GM12892 (cell line): ENCODE data around the gene AMZ2.
"Not testable (repeated sequence)": the region's sequence is repeated elsewhere in the genome, so short reads cannot be mapped to it uniquely, and the experiment has no call there.

Experiments used
- DNase-seq: peaks from one replicate; pipeline ENCODE4 v3.0.0; 2011; ENCODE audit not compliant: insufficient read length
- FAIRE-seq: peaks from 2 replicates; lab custom pipeline; 2011; peaks lifted over from hg19 to GRCh38; lab: Jason Lieb, UNC
- POLR2A ChIP-seq: IDR thresholded peaks from 2 replicates; pipeline ENCODE4 v1.6.1; 2011; ENCODE audit warnings: low read depth, low read length, control low read depth
- POLR2AphosphoS5 ChIP-seq: IDR thresholded peaks from 2 replicates; pipeline ENCODE4 v1.6.1; 2011; ENCODE audit warnings: low read depth, low read length, control low read depth
- TAF1 ChIP-seq: IDR thresholded peaks from 2 replicates; pipeline ENCODE4 v1.6.1; 2011; ENCODE audit warnings: low read depth, mild to moderate bottlenecking, control low read depth, low read length, borderline replicate concordance

AMZ2 gene

DNA sequence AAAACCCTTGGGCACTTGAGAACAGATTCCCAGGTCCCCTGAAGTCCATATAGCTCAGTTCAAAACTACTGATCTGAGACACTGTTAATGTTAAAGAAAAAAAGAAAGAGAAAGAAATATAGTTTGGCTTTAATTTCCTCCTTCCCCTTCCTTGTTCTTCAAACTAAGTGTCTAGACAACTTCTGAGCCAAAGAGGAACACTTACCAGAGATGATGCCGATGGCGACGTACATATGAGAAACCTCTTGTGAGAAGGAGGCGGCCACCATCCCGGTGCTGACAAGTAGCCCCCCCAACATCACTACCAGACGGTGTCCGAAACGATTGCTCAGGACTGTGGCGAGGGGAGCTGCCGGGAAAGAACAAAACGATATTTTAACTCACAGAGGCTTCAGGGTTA lies 25.9 kb downstream of the AMZ2 start:
- no peak for DNase-seq
- no peak for FAIRE-seq
- TF ChIP-seq TAF1 (no peak), POLR2AphosphoS5 (no peak), POLR2A (no peak)

- FAIRE-seq, DNase-seq: not testable (repeated sequence)
Measured at GRCh38 chr17:68276339-68276738, 28.5 kb downstream of the AMZ2 start.

GRCh38 chr17:68277807-68278206 lies 30.0 kb downstream of the AMZ2 start:
- TF ChIP-seq POLR2AphosphoS5 = no peak
- TF ChIP-seq POLR2A = no peak
- no peak for TF ChIP-seq TAF1
- DNase-seq (no peak), FAIRE-seq (no peak)

DNA sequence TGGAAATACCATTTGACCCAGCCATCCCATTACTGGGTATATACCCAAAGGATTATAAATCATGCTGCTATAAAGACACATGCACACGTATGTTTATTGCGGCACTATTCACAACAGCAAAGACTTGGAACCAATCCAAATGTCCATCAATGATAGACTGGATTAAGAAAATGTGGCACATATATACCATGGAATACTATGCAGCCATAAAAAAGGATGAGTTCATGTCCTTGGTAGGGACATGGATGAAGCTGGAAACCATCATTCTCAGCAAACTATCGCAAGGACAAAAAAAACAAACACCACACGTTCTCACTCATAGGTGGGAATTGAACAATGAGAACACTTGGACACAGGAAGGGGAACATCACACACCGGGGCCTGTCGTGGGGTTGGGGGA lies 34.1 kb downstream of the AMZ2 start:
- not testable (repeated sequence) for FAIRE-seq, DNase-seq

DNA sequence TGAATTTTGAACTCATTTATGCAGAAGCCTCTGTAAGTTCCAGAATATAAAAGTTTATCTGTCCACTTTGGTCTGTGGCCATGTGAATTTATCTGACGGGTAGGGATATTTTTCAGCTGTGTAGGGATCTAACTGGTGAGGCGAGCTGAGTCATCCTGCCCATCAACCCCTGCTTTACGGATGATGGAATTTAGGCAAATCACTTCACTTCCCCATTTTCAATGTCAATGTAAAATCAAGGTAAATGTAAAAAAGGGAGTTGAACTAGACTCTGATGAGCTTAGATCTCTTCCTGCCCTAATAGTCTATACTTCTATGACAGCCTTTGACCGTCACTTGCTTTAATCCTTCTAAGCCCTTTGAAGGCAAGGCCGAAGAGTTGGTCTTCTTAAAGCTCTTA lies 40.5 kb downstream of the AMZ2 start:
- DNase-seq = peak; percentile 39
- peak; percentile 12; the same call in 1 of the 2 replicates for TF ChIP-seq POLR2A
- TF ChIP-seq TAF1 = no peak
- TF ChIP-seq POLR2AphosphoS5 = no peak
- FAIRE-seq = peak; percentile 90

- TF ChIP-seq POLR2A (no peak), TAF1 (no peak), POLR2AphosphoS5 (no peak)
- DNase-seq (no peak), FAIRE-seq (peak; percentile 53)
Measured at GRCh38 chr17:68288804-68289203, 41.0 kb downstream of the AMZ2 start.

DNA sequence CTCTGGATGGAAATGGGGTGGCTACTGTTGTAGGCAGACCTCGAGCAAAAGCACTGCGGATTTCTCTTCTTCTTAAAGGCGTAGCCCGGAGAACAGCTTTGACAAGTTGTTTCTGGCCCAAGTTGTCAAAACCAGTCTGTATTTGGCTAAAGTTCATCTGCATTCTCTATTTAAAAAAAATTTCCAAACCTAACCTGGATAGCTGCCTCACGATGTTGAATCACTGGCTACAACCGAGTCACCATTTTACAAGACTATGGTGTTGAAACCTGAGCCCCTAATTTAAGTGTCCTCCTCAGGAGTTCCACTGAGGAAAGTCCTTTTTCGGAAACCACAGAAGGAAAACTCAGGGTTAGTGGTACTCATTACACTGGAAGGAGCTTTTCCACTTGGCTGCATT lies 41.6 kb downstream of the AMZ2 start:
- FAIRE-seq (no peak), DNase-seq (no peak)

GRCh38 chr17:68289936-68290267 lies 42.1 kb downstream of the AMZ2 start:
- DNase-seq = no peak
- FAIRE-seq = no peak
- no peak for TF ChIP-seq POLR2A
- no peak for TF ChIP-seq TAF1
- TF ChIP-seq POLR2AphosphoS5 = no peak

More for the DNA sequence above, 41.6 kb downstream of the AMZ2 start:
- TF ChIP-seq TAF1 (no peak), POLR2AphosphoS5 (0 out of 2 replicates have a peak, but pooled peaks have one; percentile 2)

DNA sequence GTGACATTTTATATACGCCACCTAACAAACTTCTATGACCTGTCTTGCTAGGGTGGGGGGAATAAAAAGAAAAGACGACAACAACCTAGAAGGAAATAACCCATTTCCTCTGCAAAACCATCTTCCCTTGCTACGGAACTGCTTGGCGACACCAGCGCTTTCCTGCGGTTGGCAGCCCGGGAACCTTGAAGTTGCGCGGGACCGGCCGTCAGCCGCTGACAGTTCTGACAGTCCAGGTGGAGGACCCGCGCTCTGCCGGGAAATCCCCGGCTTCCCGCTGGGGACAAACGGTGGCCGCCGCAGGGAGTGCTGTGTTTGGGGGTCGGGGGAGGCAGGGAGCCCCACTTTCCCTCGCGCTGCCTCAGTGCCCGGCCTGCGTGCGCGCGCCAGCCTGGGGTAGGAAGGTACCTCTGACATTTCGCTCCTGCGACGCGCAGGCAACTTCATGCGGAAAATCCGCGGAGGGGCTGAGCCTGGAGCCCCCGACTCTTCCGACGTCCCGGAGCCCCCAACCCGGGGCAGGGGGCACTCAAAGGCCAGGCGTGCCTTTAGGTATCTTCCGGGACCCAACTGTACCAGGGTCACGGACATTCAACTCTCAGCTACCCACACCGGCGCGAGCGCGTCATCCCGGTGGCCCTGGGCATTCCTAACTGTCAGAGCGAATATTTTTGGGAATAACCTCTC lies 42.6 kb downstream of the AMZ2 start:
- DNase-seq = peak; percentile 26
- TF ChIP-seq TAF1 (0 out of 2 replicates have a peak, but pooled peaks have one; percentile 27), POLR2AphosphoS5 (peak; percentile 70), POLR2A (no peak; the same call in none of the 2 replicates)
- FAIRE-seq = no peak

GRCh38 chr17:68290955-68291835 lies 43.4 kb downstream of the AMZ2 start, which contains the start of the genes ARSG and SLC16A6:
Gene ARSG, plus strand, starts transcription at chr17:68291495. Its CDS starts 15,999 bp downstream, at chr17:68307494.
Gene SLC16A6, minus strand, starts transcription at chr17:68291127. Its CDS starts 12,807 bp downstream, at chr17:68278320.
- TF ChIP-seq POLR2AphosphoS5 (peak; percentile 87), TAF1 (no peak; the same call in none of the 2 replicates), POLR2A (peak; percentile 90)
- DNase-seq (peak; percentile 74), FAIRE-seq (peak; percentile 90)

DNA sequence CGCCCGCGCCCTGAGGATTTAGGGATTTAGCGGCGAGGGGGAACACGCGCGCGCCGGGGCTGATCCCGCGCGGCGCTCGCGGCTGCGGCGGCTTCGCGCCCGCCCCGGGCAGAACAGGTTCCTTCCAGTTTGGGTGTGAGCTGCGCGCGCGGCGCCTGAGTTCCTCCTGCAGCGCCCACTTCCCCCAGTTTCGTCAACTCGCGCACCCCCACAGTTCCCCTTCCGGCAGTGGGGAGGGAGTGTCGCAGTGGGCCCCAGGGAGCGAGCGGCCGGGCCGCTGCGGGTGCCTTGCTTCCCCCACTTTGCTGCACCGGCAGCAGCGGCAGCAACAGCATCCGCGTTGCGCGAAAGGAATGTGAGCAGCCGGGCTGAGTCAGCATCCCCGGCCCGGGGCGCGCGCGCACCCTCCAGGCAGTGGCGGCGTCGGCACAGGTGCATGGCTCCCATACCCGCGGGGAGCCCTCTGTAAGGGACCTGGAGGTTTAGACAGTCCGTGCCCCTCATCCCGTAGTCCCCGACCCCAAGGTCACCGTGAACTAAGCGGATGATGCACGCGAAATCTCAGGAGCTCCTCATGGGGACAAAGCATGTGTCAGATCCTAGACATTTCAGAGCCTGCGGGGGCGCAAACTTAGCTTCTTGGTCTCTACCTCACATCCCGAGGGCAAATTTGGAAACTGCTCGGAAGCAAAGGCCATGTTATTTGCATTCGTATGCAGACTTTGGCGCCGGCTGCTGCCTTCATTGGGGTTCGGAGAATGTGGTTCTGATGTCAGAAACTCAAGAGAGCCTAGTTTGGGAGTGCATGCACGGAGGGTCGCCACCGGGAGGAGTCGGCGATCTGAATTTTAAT lies 44.2 kb downstream of the AMZ2 start:
- DNase-seq = peak; percentile 84
- TF ChIP-seq POLR2AphosphoS5 = peak; percentile 72; the same call in 1 of the 2 replicates
- peak; percentile 80; the same call in 1 of the 2 replicates for TF ChIP-seq TAF1
- TF ChIP-seq POLR2A = peak; percentile 88
- peak; percentile 87 for FAIRE-seq

DNA sequence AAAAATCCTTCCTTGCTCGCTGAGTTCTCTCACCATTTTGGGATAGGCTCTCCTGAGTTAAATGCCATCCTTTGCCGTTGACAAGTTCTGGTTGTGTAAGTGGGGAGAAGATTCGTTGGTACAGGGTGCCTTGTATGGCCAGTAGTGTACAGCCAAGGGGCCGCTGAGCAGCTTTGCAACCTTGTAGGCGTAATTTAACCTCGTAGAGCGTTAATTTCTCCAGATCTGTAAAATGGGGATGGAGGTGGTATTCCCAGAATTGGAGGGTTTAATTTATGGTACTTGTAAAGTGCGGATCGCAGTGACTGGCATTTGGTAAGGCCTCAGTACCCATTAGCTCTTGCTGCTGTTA lies 44.8 kb downstream of the AMZ2 start:
- FAIRE-seq (no peak), DNase-seq (no peak)
- no peak for TF ChIP-seq POLR2AphosphoS5
- no peak for TF ChIP-seq TAF1
- no peak for TF ChIP-seq POLR2A
